Measurements from ENCODE around the gene FCN3.

The FCN3 gene

GRCh38 chr1:27358928-27359313 is 15.7 kb downstream of the FCN3 start:
- TF ChIP-seq EZH2 (IDR thresholded peaks at IDR 0.05): no peak
- H3K27ac ChIP-seq: no peak overlapping the region

DNA sequence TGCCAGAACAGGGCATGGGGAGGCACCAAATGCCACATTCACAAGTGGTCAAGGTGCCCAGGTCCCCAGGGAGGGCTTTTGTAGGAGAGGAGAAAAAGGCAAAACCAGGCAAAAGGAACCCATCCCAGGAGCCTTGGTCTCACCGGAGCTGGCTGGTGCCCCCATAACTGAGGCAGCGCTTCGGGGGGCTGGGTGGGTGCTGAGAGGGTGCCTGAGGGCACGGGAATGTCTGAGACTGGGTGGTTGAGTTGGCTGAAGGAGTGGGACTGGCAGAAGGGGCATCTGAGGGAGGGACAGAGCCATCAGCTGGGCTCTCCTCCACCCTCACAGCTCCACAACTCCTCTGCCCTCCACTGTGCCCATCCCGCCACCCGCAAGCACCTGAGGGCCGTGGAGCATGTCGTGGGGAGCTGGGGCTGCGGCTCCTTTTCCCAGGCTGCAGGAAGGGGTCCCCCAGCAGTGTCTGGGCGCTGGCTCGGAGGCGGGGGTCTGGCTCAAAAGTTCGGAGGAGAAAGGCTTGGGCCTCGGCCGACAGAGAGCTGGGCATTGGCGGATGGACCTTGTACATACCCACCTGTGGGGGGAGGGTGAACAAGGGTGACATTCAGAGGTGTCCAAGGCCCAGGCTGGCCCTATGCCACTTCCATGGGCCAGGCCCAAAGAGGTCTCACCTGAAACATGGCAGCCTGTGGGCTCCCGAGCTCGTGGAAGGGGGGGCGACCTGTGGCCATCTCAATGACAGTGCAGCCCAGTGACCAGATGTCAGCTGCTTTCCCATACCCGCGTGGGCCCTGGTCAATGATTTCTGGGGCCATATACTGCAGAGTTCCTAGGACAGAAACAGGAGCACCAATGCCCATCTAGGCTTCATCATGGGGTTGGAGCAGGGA is 16.3 kb downstream of the FCN3 start:
- Histone ChIP-seq H3K9me3 (ENCODE audit: low read depth, low read length) (no peaks in the 10 kb centered on the region), H3K4me3 (no peak overlapping the region), H3K36me3 (ENCODE audit: insufficient read depth, low read length) (no peaks in the 10 kb centered on the region), H3K9ac (ENCODE audit: insufficient read length) (no peak overlapping the region), H3K27ac (no peak overlapping the region)
- DNase-seq (ENCODE audit: low read depth, low spot score): no peak
- TF ChIP-seq EZH2 (IDR thresholded peaks at IDR 0.05): no peak
- TF ChIP-seq POLR2AphosphoS5 (IDR thresholded peaks at IDR 0.05; ENCODE audit: borderline replicate concordance, low read depth, low read length): no peak
- TF ChIP-seq FOXP2 (optimal IDR thresholded peaks at IDR 0.05; ENCODE audit: control extremely low read depth, extremely low read length, insufficient read depth): no peak

More at GRCh38 chr1:27358928-27359313, 15.7 kb downstream of the FCN3 start:
- DNase-seq (ENCODE audit: low read depth, low spot score): no peak
- Histone ChIP-seq H3K36me3 (ENCODE audit: insufficient read depth, low read length) (no peaks in the 10 kb centered on the region), H3K4me3 (no peak overlapping the region), H3K9me3 (ENCODE audit: low read depth, low read length) (no peaks in the 10 kb centered on the region), H3K9ac (ENCODE audit: insufficient read length) (no peak overlapping the region)

- DNase-seq (ENCODE audit: low read depth, low spot score): no peak
- no peak overlapping the region for H3K9ac ChIP-seq (ENCODE audit: insufficient read length)
- TF ChIP-seq POLR2AphosphoS5 (IDR thresholded peaks at IDR 0.05; ENCODE audit: borderline replicate concordance, low read depth, low read length) (no peak), EZH2 (IDR thresholded peaks at IDR 0.05) (no peak), FOXP2 (optimal IDR thresholded peaks at IDR 0.05; ENCODE audit: control extremely low read depth, extremely low read length, insufficient read depth) (no peak)
- no peaks in the 10 kb centered on the region for H3K9me3 ChIP-seq (ENCODE audit: low read depth, low read length)
- no peaks in the 10 kb centered on the region for H3K36me3 ChIP-seq (ENCODE audit: insufficient read depth, low read length)
- H3K4me3 ChIP-seq: no peak overlapping the region
- no peak overlapping the region for H3K27ac ChIP-seq
These were observed 17.2 kb downstream of the FCN3 start for GRCh38 chr1:27357281-27358037.

DNA sequence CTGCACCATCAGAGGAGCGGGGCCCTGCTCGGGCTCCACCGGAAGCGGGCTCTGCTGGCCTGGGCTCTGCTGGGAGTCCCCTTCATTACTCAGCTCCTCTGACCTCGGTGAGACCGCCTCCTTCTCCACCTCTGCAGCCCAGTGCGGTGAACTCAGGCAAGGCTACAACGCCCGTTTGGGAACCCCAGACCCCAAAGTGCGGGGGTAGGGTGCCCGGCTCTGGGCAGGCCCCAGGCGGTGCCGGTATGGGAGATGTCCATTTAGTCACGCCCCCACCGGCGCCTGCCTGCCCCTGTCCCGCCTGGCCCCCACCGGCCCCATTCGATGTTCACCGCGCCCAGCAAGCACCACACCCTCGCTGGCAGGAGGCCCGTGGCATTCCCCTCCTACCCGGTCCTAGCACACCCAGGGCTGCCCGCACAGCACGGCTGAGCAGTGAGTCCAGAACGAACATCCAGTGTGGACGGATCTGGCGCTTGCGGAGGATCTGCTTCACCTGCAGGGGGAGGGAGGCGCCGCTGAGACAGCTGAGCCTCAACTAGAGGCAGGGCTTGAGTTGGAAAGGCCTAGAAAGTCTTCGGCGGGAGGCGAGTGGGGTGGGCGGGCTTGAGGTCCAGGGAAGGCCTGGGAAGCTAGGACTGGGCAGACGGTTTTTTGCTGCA is 17.9 kb downstream of the FCN3 start:
- no peak overlapping the region for H3K4me3 ChIP-seq

DNA sequence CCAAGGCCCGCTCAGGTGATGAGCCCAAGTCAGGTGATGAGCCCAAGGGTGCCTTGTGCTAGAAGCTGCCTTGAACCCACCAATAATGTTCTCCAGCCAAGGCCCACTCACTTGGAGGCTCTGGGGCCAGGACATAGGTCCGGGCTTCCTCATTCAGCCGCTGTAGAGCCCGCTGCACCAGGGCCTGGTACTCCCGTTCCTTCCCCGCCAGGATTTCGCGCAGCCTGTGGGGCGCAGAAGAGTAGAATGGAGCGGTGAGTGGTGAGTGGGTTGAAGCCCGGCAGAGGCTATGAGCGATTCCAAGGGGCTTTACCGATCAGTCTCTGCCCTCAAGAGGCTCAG is 18.4 kb downstream of the FCN3 start:
- Histone ChIP-seq H3K4me3 (no peak overlapping the region), H3K9me3 (ENCODE audit: low read depth, low read length) (no peaks in the 10 kb centered on the region), H3K9ac (ENCODE audit: insufficient read length) (no peak overlapping the region), H3K27ac (no peak overlapping the region), H3K36me3 (ENCODE audit: insufficient read depth, low read length) (no peaks in the 10 kb centered on the region)
- DNase-seq (ENCODE audit: low read depth, low spot score): no peak
- TF ChIP-seq FOXP2 (optimal IDR thresholded peaks at IDR 0.05; ENCODE audit: control extremely low read depth, extremely low read length, insufficient read depth) (no peak), POLR2AphosphoS5 (IDR thresholded peaks at IDR 0.05; ENCODE audit: borderline replicate concordance, low read depth, low read length) (no peak), EZH2 (IDR thresholded peaks at IDR 0.05) (no peak)

More for the DNA sequence above, 17.9 kb downstream of the FCN3 start:
- H3K9me3 ChIP-seq (ENCODE audit: low read depth, low read length): no peaks in the 10 kb centered on the region
- no peaks in the 10 kb centered on the region for H3K36me3 ChIP-seq (ENCODE audit: insufficient read depth, low read length)
- H3K9ac ChIP-seq (ENCODE audit: insufficient read length): no peak overlapping the region
- DNase-seq (ENCODE audit: low read depth, low spot score): no peak
- H3K27ac ChIP-seq: no peak overlapping the region
- no peak for TF ChIP-seq EZH2 (IDR thresholded peaks at IDR 0.05)
- no peak for TF ChIP-seq FOXP2 (optimal IDR thresholded peaks at IDR 0.05; ENCODE audit: control extremely low read depth, extremely low read length, insufficient read depth)
- TF ChIP-seq POLR2AphosphoS5 (IDR thresholded peaks at IDR 0.05; ENCODE audit: borderline replicate concordance, low read depth, low read length): no peak

- Histone ChIP-seq H3K9me3 (ENCODE audit: low read depth, low read length) (no peaks in the 10 kb centered on the region), H3K4me3 (no peak overlapping the region), H3K9ac (ENCODE audit: insufficient read length) (no peak overlapping the region), H3K36me3 (ENCODE audit: insufficient read depth, low read length) (no peaks in the 10 kb centered on the region), H3K27ac (no peak overlapping the region)
- no peak for DNase-seq (ENCODE audit: low read depth, low spot score)
- TF ChIP-seq FOXP2 (optimal IDR thresholded peaks at IDR 0.05; ENCODE audit: control extremely low read depth, extremely low read length, insufficient read depth) (no peak), EZH2 (IDR thresholded peaks at IDR 0.05) (no peak), POLR2AphosphoS5 (IDR thresholded peaks at IDR 0.05; ENCODE audit: borderline replicate concordance, low read depth, low read length) (no peak)
These were observed 18.9 kb downstream of the FCN3 start for GRCh38 chr1:27355683-27356082.

GRCh38 chr1:27353629-27354028 is 21.0 kb downstream of the FCN3 start:
- no peak overlapping the region for H3K4me3 ChIP-seq
- H3K9ac ChIP-seq (ENCODE audit: insufficient read length): no peak overlapping the region
- H3K36me3 ChIP-seq (ENCODE audit: insufficient read depth, low read length): no peaks in the 10 kb centered on the region
- no peaks in the 10 kb centered on the region for H3K9me3 ChIP-seq (ENCODE audit: low read depth, low read length)
- no peak for DNase-seq (ENCODE audit: low read depth, low spot score)
- no peak overlapping the region for H3K27ac ChIP-seq
- TF ChIP-seq POLR2AphosphoS5 (IDR thresholded peaks at IDR 0.05; ENCODE audit: borderline replicate concordance, low read depth, low read length): no peak
- no peak for TF ChIP-seq EZH2 (IDR thresholded peaks at IDR 0.05)
- no peak for TF ChIP-seq FOXP2 (optimal IDR thresholded peaks at IDR 0.05; ENCODE audit: control extremely low read depth, extremely low read length, insufficient read depth)

GRCh38 chr1:27353166-27353565 is 21.5 kb downstream of the FCN3 start:
- no peak overlapping the region for H3K9ac ChIP-seq (ENCODE audit: insufficient read length)

More at GRCh38 chr1:27353166-27353565, 21.5 kb downstream of the FCN3 start:
- Histone ChIP-seq H3K27ac (no peak overlapping the region), H3K4me3 (no peak overlapping the region), H3K9me3 (ENCODE audit: low read depth, low read length) (no peaks in the 10 kb centered on the region), H3K36me3 (ENCODE audit: insufficient read depth, low read length) (no peaks in the 10 kb centered on the region)
- DNase-seq (ENCODE audit: low read depth, low spot score): no peak
- TF ChIP-seq EZH2 (IDR thresholded peaks at IDR 0.05) (no peak), POLR2AphosphoS5 (IDR thresholded peaks at IDR 0.05; ENCODE audit: borderline replicate concordance, low read depth, low read length) (no peak)

Data from SK-N-MC (cell line).